ENCODE data around the gene EZR.

EZR gene

GRCh38 chr6:158853072-158853879 is 34.1 kb upstream of the EZR start (continued):
- peak; percentile 78 for TF ChIP-seq ZNF211 (tag by site-specific recombination; IDR thresholded peaks at IDR 0.05; ENCODE audit: low read depth)
- TF ChIP-seq SP2 (tag by site-specific recombination; IDR thresholded peaks at IDR 0.05): peak; percentile 52
- no peak for TF ChIP-seq KLF10 (tag by site-specific recombination; IDR thresholded peaks at IDR 0.05)
- no peak for TF ChIP-seq ZNF362 (tag by site-specific recombination; IDR thresholded peaks at IDR 0.05)
- no peak for TF ChIP-seq ZFP37 (tag by site-specific recombination; IDR thresholded peaks at IDR 0.05)
- no peak for TF ChIP-seq ELK4 (IDR thresholded peaks at IDR 0.05; ENCODE audit: borderline replicate concordance, low read depth, low read length)
- no peak for TF ChIP-seq ZNF610 (tag by site-specific recombination; IDR thresholded peaks at IDR 0.05; ENCODE audit: borderline replicate concordance)
- TF ChIP-seq ZBTB20 (tag by site-specific recombination; IDR thresholded peaks at IDR 0.05): peak; percentile 62; the same call in 1 of the 2 replicates
- TF ChIP-seq ZNF18 (tag by site-specific recombination; IDR thresholded peaks at IDR 0.05): 0 out of 2 replicates have a peak, but pooled peaks have one; percentile 43
- peak; percentile 70 for TF ChIP-seq ZNF518A (tag by site-specific recombination; conservative IDR thresholded peaks at IDR 0.05; ENCODE audit: low read depth)
- peak; percentile 34; the same call in 1 of the 2 replicates for TF ChIP-seq ZNF629 (tag by site-specific recombination; IDR thresholded peaks at IDR 0.05)
- TF ChIP-seq ZNF169 (tag by site-specific recombination; IDR thresholded peaks at IDR 0.05): no peak
- 0 out of 2 replicates have a peak, but pooled peaks have one; percentile 39 for TF ChIP-seq ZNF658 (tag by site-specific recombination; IDR thresholded peaks at IDR 0.05)
- peak; percentile 78 for TF ChIP-seq SCRT2 (tag by site-specific recombination; IDR thresholded peaks at IDR 0.05)
- peak; percentile 89 for TF ChIP-seq ZNF2 (tag by site-specific recombination; IDR thresholded peaks at IDR 0.05)
- TF ChIP-seq WT1 (tag by site-specific recombination; IDR thresholded peaks at IDR 0.05): no peak
- TF ChIP-seq KLF17 (tag by site-specific recombination; IDR thresholded peaks at IDR 0.05): peak; percentile 55; the same call in 1 of the 2 replicates
- TF ChIP-seq ZNF433 (tag by site-specific recombination; IDR thresholded peaks at IDR 0.05; ENCODE audit: low read depth): no peak
- TF ChIP-seq OVOL3 (tag by site-specific recombination; IDR thresholded peaks at IDR 0.05): no peak
- 0 out of 2 replicates have a peak, but pooled peaks have one; percentile 30 for TF ChIP-seq ZNF10 (tag by site-specific recombination; IDR thresholded peaks at IDR 0.05)
- no peak for TF ChIP-seq ZNF292 (tag by site-specific recombination; IDR thresholded peaks at IDR 0.05; ENCODE audit: borderline replicate concordance, low read depth)
- no peak; the same call in 1 of the 2 replicates for TF ChIP-seq ZNF707 (tag by site-specific recombination; IDR thresholded peaks at IDR 0.05)
- no peak for TF ChIP-seq ZNF549 (tag by site-specific recombination; IDR thresholded peaks at IDR 0.05)
- no peak for TF ChIP-seq ZNF513 (tag by site-specific recombination; IDR thresholded peaks at IDR 0.05)
- TF ChIP-seq ZNF311 (tag by site-specific recombination; IDR thresholded peaks at IDR 0.05; ENCODE audit: borderline replicate concordance): no peak; the same call in 1 of the 2 replicates
- TF ChIP-seq ZBTB6 (tag by site-specific recombination; IDR thresholded peaks at IDR 0.05): no peak

Measured in HEK293 (cell line).